Calu3 (cell line): ENCODE results near the gene SLBP. TPM values are rescaled to one million over a fixed set of nuclear protein-coding genes. Genes with fewer than 3 reads are reported as not detected.

Source experiments
- BruUV-seq: library from RNA; stranded (reverse); fragments of 400-500 nt; replicated peaks from 2 replicates; lab custom pipeline; 2021; lab: Mats Ljungman, UMichigan
- CTCF ChIA-PET: fragments of 300-600 bp; sonication (Branson Sonifier 250); formaldehyde crosslinking; loops from one replicate; lab custom pipeline; 2022; ENCODE audit warnings: antibody characterized with exemption; lab: Charles Lee
- DNase-seq: peaks from one replicate; pipeline ENCODE4 v3.0.0; 2022
- H3K27ac Mint-ChIP-seq: one replicate; pipeline ENCODE4 v1.8.0; 2022; ENCODE audit warnings: mixed read lengths; ENCODE audit not compliant: unreplicated experiment
- H3K27me3 Mint-ChIP-seq: one replicate; pipeline ENCODE4 v1.8.0; 2022; ENCODE audit warnings: mixed read lengths; ENCODE audit not compliant: unreplicated experiment
- H3K36me3 Mint-ChIP-seq: one replicate; pipeline ENCODE4 v1.8.0; 2022; ENCODE audit warnings: mild to moderate bottlenecking, moderate library complexity, mixed read lengths; ENCODE audit not compliant: insufficient read depth, unreplicated experiment
- H3K4me1 Mint-ChIP-seq: one replicate; pipeline ENCODE4 v1.8.0; 2022; ENCODE audit warnings: mild to moderate bottlenecking, low read depth, mixed read lengths; ENCODE audit not compliant: unreplicated experiment
- H3K4me3 Mint-ChIP-seq: one replicate; pipeline ENCODE4 v1.8.0; 2022; ENCODE audit warnings: mild to moderate bottlenecking, low read depth, moderate library complexity, mixed read lengths; ENCODE audit not compliant: unreplicated experiment
- H3K9me3 Mint-ChIP-seq: one replicate; pipeline ENCODE4 v1.8.0; 2022; ENCODE audit warnings: low read depth, mixed read lengths; ENCODE audit not compliant: unreplicated experiment
- CTCF ChIP-seq: fragments of 200-600 bp; IDR thresholded peaks from one replicate; pipeline ENCODE4 v1.8.0; 2022; ENCODE audit warnings: antibody characterized with exemption; ENCODE audit not compliant: unreplicated experiment
- intact Hi-C: fragments of 100-400 bp; cut with micrococcal nuclease; formaldehyde crosslinking; loops from one replicate; pipeline ENCODE4 v1.10.0; 2022; ENCODE audit not compliant: unreplicated experiment
- total RNA-seq: library from RNA; stranded (reverse); gene quantifications from 2 replicates; pipeline ENCODE4 v1.2.3, GENCODE V29; 2022

SLBP gene
- total RNA-seq, 1 experiment from 2014 or later, result 46.1 TPM

GRCh38 chr4:1753294-1753696 is 41.2 kb upstream of the SLBP start:
- no peaks in the 10 kb centered on the region for H3K27me3 Mint-ChIP-seq
- H3K4me3 Mint-ChIP-seq, result no peak overlapping the region
- intact Hi-C loops, result no loop called here
- no peak overlapping the region for H3K27ac Mint-ChIP-seq
- H3K4me1 Mint-ChIP-seq, result no peaks in the 10 kb centered on the region
- CTCF ChIA-PET, result interaction anchor here (0.6 kb wide), 1 partner anchor 59 kb away, joined by 9 read pairs; no protein-coding TSS in a partner anchor
- no peak for DNase-seq
- no peaks in the 10 kb centered on the region for H3K9me3 Mint-ChIP-seq
- no TSS peak for BruUV-seq
- no peak for TF ChIP-seq CTCF
- H3K36me3 Mint-ChIP-seq, result peaks cover 5% of the 10 kb centered on the region

GRCh38 chr4:1752284-1753041 is 40.3 kb upstream of the SLBP start:
- DNase-seq, result peak; percentile 44
- BruUV-seq, result no TSS peak
- H3K9me3 Mint-ChIP-seq, result no peaks in the 10 kb centered on the region
- intact Hi-C loops, result no loop called here
- peaks cover 5% of the 10 kb centered on the region for H3K36me3 Mint-ChIP-seq
- TF ChIP-seq CTCF, result no peak
- H3K4me1 Mint-ChIP-seq, result no peaks in the 10 kb centered on the region
- no peak overlapping the region for H3K4me3 Mint-ChIP-seq
- CTCF ChIA-PET, result interaction anchor here (0.7 to 2.0 kb wide), 3 partner anchors 10 to 58 kb away, joined by 4 to 6 read pairs (median 4); no protein-coding TSS in a partner anchor
- no peak overlapping the region for H3K27ac Mint-ChIP-seq
- no peaks in the 10 kb centered on the region for H3K27me3 Mint-ChIP-seq

- intact Hi-C loops, result no loop called here
- Mint-ChIP-seq H3K9me3 (no peaks in the 10 kb centered on the region), H3K36me3 (peaks cover 5% of the 10 kb centered on the region), H3K4me3 (no peak overlapping the region), H3K27ac (no peak overlapping the region), H3K4me1 (no peaks in the 10 kb centered on the region), H3K27me3 (no peaks in the 10 kb centered on the region)
- no peak for TF ChIP-seq CTCF
- BruUV-seq, result no TSS peak
- DNase-seq, result no peak
- CTCF ChIA-PET, result interaction anchor here (0.7 to 2.0 kb wide), 3 partner anchors 11 to 58 kb away, joined by 4 to 6 read pairs (median 4); no protein-coding TSS in a partner anchor
Measured at GRCh38 chr4:1751919-1752283, 39.8 kb upstream of the SLBP start.

- Mint-ChIP-seq H3K4me1 (no peaks in the 10 kb centered on the region), H3K4me3 (no peak overlapping the region), H3K36me3 (peaks cover 5% of the 10 kb centered on the region), H3K9me3 (no peaks in the 10 kb centered on the region), H3K27me3 (no peaks in the 10 kb centered on the region), H3K27ac (no peak overlapping the region)
- CTCF ChIA-PET, result interaction anchor here (0.7 to 2.0 kb wide), 3 partner anchors 11 to 59 kb away, joined by 4 to 6 read pairs (median 4); no protein-coding TSS in a partner anchor
- BruUV-seq, result no TSS peak
- TF ChIP-seq CTCF, result no peak
- no peak for DNase-seq
- intact Hi-C loops, result no loop called here
Measured at GRCh38 chr4:1751155-1751918, 39.2 kb upstream of the SLBP start.
